AG20443 (cell line): ENCODE results near the gene TBL1X.

ENCODE experiments used
- DNase-seq: peaks from one replicate; pipeline ENCODE4 v3.0.0; 2012; ENCODE audit warnings: low spot score, mixed read lengths

TBL1X gene

GRCh38 chrX:9707306-9708033, 242.6 kb downstream of the TBL1X start:
- DNase-seq, result peak; percentile 14

- no peak for DNase-seq
Measured at GRCh38 chrX:9708086-9708485, 243.2 kb downstream of the TBL1X start.

GRCh38 chrX:9708923-9709553, 244.2 kb downstream of the TBL1X start:
- DNase-seq, result peak; percentile 81

GRCh38 chrX:9710332-9710731, 245.5 kb downstream of the TBL1X start:
- no peak for DNase-seq

GRCh38 chrX:9717376-9717775, 252.5 kb downstream of the TBL1X start:
- no peak for DNase-seq

- DNase-seq, result no peak
Measured at GRCh38 chrX:9724711-9725110, 259.9 kb downstream of the TBL1X start.

GRCh38 chrX:9728261-9728660, 263.4 kb downstream of the TBL1X start:
- DNase-seq, result no peak

- peak; percentile 43 for DNase-seq
Measured at GRCh38 chrX:9729171-9729885, 264.5 kb downstream of the TBL1X start.

- DNase-seq, result no peak
Measured at GRCh38 chrX:9730078-9730477, 265.2 kb downstream of the TBL1X start.

GRCh38 chrX:9730752-9731151, 265.9 kb downstream of the TBL1X start:
- no peak for DNase-seq

- no peak for DNase-seq
Measured at GRCh38 chrX:9737363-9737762, 272.5 kb downstream of the TBL1X start.

- DNase-seq, result no peak
Measured at GRCh38 chrX:9738151-9738550, 273.3 kb downstream of the TBL1X start.

- no peak for DNase-seq
Measured at GRCh38 chrX:9739130-9739529, 274.3 kb downstream of the TBL1X start.

GRCh38 chrX:9745417-9746115, 280.7 kb downstream of the TBL1X start:
- DNase-seq, result no peak

- DNase-seq, result peak; percentile 20
Measured at GRCh38 chrX:9746148-9746888, 281.5 kb downstream of the TBL1X start.

- DNase-seq, result no peak
Measured at GRCh38 chrX:9747644-9748043, 282.8 kb downstream of the TBL1X start.

- DNase-seq, result no peak
Measured at GRCh38 chrX:9749146-9749692, 284.4 kb downstream of the TBL1X start.

GRCh38 chrX:9757366-9757765, 292.5 kb downstream of the TBL1X start:
- DNase-seq, result no peak

GRCh38 chrX:9758021-9758638, 293.3 kb downstream of the TBL1X start:
- DNase-seq, result no peak

- DNase-seq, result no peak
Measured at GRCh38 chrX:9759337-9759736, 294.5 kb downstream of the TBL1X start.
